HFFc6 (cell line): ENCODE results near the gene CEPT1. TPM values are rescaled to one million over a fixed set of nuclear protein-coding genes. Genes with fewer than 3 reads are reported as not detected.

ENCODE experiments used
- DNase-seq: peaks from one replicate; pipeline ENCODE4 v3.0.0-alpha.2; 2018
- H3K27ac Mint-ChIP-seq: 2 replicates; pipeline ENCODE4 v1.8.0; 2020; ENCODE audit warnings: mild to moderate bottlenecking, mixed read lengths
- H3K27me3 Mint-ChIP-seq: 2 replicates; pipeline ENCODE4 v1.8.0; 2021; ENCODE audit warnings: mild to moderate bottlenecking, moderate library complexity, mixed read lengths; ENCODE audit not compliant: insufficient read depth
- H3K36me3 Mint-ChIP-seq: 2 replicates; pipeline ENCODE4 v1.8.0; 2021; ENCODE audit warnings: low read depth, mixed read lengths
- H3K4me1 Mint-ChIP-seq: 2 replicates; pipeline ENCODE4 v1.8.0; 2020; ENCODE audit warnings: low read depth, mixed read lengths
- H3K4me3 Mint-ChIP-seq: 2 replicates; pipeline ENCODE4 v1.8.0; 2020; ENCODE audit warnings: mild to moderate bottlenecking, moderate library complexity, mixed read lengths
- H3K9me3 Mint-ChIP-seq: 2 replicates; pipeline ENCODE4 v1.8.0; 2020; ENCODE audit warnings: mild to moderate bottlenecking, mixed read lengths
- CTCF ChIP-seq: fragments of 200-600 bp; sonication (generic); IDR thresholded peaks from 2 replicates; pipeline ENCODE4 v1.5.0; 2021; ENCODE audit warnings: antibody characterized with exemption, mild to moderate bottlenecking
- total RNA-seq, 6 experiments: library from RNA; stranded (reverse); fragmentation: NEBNext Ultra II Directional; extraction: Animal tissue kit (Norgen Biotek cat#: 25700); gene quantifications; 2 replicates in 1 of 6; 3 replicates in 5 of 6; pipeline ENCODE4 v1.2.3, GENCODE V29; 2021

CEPT1 gene
- total RNA-seq, 6 experiments from 2014 or later: 26.5 to 38.9 (median 33.5) TPM

- Mint-ChIP-seq H3K36me3 (peaks cover 40% of the 10 kb centered on the region), H3K4me3 (no peak overlapping the region), H3K9me3 (no peaks in the 10 kb centered on the region), H3K4me1 (peaks cover 33% of the 10 kb centered on the region), H3K27me3 (no peaks in the 10 kb centered on the region), H3K27ac (no peak overlapping the region)
- DNase-seq: no peak
- TF ChIP-seq CTCF: no peak
Observed at GRCh38 chr1:111148376-111148881, 8.4 kb downstream of the CEPT1 start.

GRCh38 chr1:111151838-111152237, 11.8 kb downstream of the CEPT1 start:
- peaks cover 64% of the 10 kb centered on the region for H3K36me3 Mint-ChIP-seq
- no peaks in the 10 kb centered on the region for H3K27me3 Mint-ChIP-seq
- H3K9me3 Mint-ChIP-seq: no peaks in the 10 kb centered on the region
- H3K27ac Mint-ChIP-seq: no peak overlapping the region
- H3K4me3 Mint-ChIP-seq: no peak overlapping the region
- TF ChIP-seq CTCF: no peak
- peaks cover 19% of the 10 kb centered on the region for H3K4me1 Mint-ChIP-seq
- DNase-seq: no peak

GRCh38 chr1:111154021-111154999, 14.3 kb downstream of the CEPT1 start:
- TF ChIP-seq CTCF: no peak
- H3K36me3 Mint-ChIP-seq: peaks cover 63% of the 10 kb centered on the region
- H3K9me3 Mint-ChIP-seq: no peaks in the 10 kb centered on the region
- H3K4me1 Mint-ChIP-seq: peaks cover 14% of the 10 kb centered on the region; the same call in 1 of the 2 replicates
- no peak overlapping the region for H3K4me3 Mint-ChIP-seq
- DNase-seq: no peak
- H3K27me3 Mint-ChIP-seq: no peaks in the 10 kb centered on the region
- H3K27ac Mint-ChIP-seq: no peak overlapping the region

GRCh38 chr1:111157431-111157830, 17.4 kb downstream of the CEPT1 start:
- TF ChIP-seq CTCF: no peak
- Mint-ChIP-seq H3K4me3 (no peak overlapping the region), H3K9me3 (no peaks in the 10 kb centered on the region), H3K27me3 (no peaks in the 10 kb centered on the region), H3K4me1 (peaks cover 14% of the 10 kb centered on the region), H3K36me3 (peaks cover 45% of the 10 kb centered on the region), H3K27ac (no peak overlapping the region)
- no peak for DNase-seq

- H3K27ac Mint-ChIP-seq: no peak overlapping the region
- no peak for TF ChIP-seq CTCF
- H3K4me1 Mint-ChIP-seq: peaks cover 8% of the 10 kb centered on the region
- DNase-seq: no peak
- H3K27me3 Mint-ChIP-seq: no peaks in the 10 kb centered on the region
- H3K9me3 Mint-ChIP-seq: no peaks in the 10 kb centered on the region
- no peak overlapping the region for H3K4me3 Mint-ChIP-seq
- H3K36me3 Mint-ChIP-seq: peaks cover 5% of the 10 kb centered on the region
Observed at GRCh38 chr1:111161843-111162487, 21.9 kb downstream of the CEPT1 start.
